ENCODE measurements around the gene EXOC6B.

EXOC6B gene

GRCh38 chr2:72863046-72863445, 37.2 kb upstream of the EXOC6B start:
- H3K4me3 ChIP-seq (ENCODE audit: low read length): peak overlapping the region; percentile 72
- H2AFZ ChIP-seq (ENCODE audit: low read depth, low read length): peak overlapping the region; percentile 86; the same call in 1 of the 2 replicates
- no peaks in the 10 kb centered on the region for H4K20me1 ChIP-seq (ENCODE audit: insufficient read depth, low read length)
- no peak overlapping the region for H3K27ac ChIP-seq (ENCODE audit: low read length)
- H3K36me3 ChIP-seq (replicated peaks; ENCODE audit: low read depth, low read length): no peaks in the 10 kb centered on the region
- H3K9ac ChIP-seq (ENCODE audit: low read length): no peak overlapping the region
- peaks cover 16% of the 10 kb centered on the region; the same call in 1 of the 2 replicates for H3K27me3 ChIP-seq (ENCODE audit: low read depth, low read length)
- no peaks in the 10 kb centered on the region for H3K9me3 ChIP-seq (ENCODE audit: insufficient read depth, low read length)
- peak overlapping the region; percentile 90 for H3K4me2 ChIP-seq (ENCODE audit: low read length)
- no peaks in the 10 kb centered on the region for H3K79me2 ChIP-seq (ENCODE audit: low read length)
- TF ChIP-seq CTCF (IDR thresholded peaks at IDR 0.05; ENCODE audit: low read depth, low read length) (no peak), EZH2phosphoT487 (IDR thresholded peaks at IDR 0.05; ENCODE audit: low read depth) (no peak)
- H3K4me1 ChIP-seq (ENCODE audit: low read length): peaks cover 49% of the 10 kb centered on the region

GRCh38 chr2:72862239-72862988, 36.6 kb upstream of the EXOC6B start:
- no peaks in the 10 kb centered on the region for H3K9me3 ChIP-seq (ENCODE audit: insufficient read depth, low read length)
- TF ChIP-seq CTCF (IDR thresholded peaks at IDR 0.05; ENCODE audit: low read depth, low read length) (peak; percentile 95), EZH2phosphoT487 (IDR thresholded peaks at IDR 0.05; ENCODE audit: low read depth) (no peak)
- H3K4me3 ChIP-seq (ENCODE audit: low read length): peak overlapping the region; percentile 72
- H3K9ac ChIP-seq (ENCODE audit: low read length): peak overlapping the region; percentile 18; the same call in 1 of the 2 replicates
- H3K4me2 ChIP-seq (ENCODE audit: low read length): peak overlapping the region; percentile 90
- H4K20me1 ChIP-seq (ENCODE audit: insufficient read depth, low read length): no peaks in the 10 kb centered on the region
- H3K4me1 ChIP-seq (ENCODE audit: low read length): peaks cover 49% of the 10 kb centered on the region
- no peaks in the 10 kb centered on the region for H3K36me3 ChIP-seq (replicated peaks; ENCODE audit: low read depth, low read length)
- H2AFZ ChIP-seq (ENCODE audit: low read depth, low read length): peak overlapping the region; percentile 86
- H3K27me3 ChIP-seq (ENCODE audit: low read depth, low read length): peaks cover 21% of the 10 kb centered on the region; the same call in 1 of the 2 replicates
- H3K79me2 ChIP-seq (ENCODE audit: low read length): no peaks in the 10 kb centered on the region
- no peak overlapping the region for H3K27ac ChIP-seq (ENCODE audit: low read length)

GRCh38 chr2:72859831-72860262, 34.0 kb upstream of the EXOC6B start:
- Histone ChIP-seq H3K9me3 (ENCODE audit: insufficient read depth, low read length) (no peaks in the 10 kb centered on the region), H3K36me3 (replicated peaks; ENCODE audit: low read depth, low read length) (no peaks in the 10 kb centered on the region), H3K79me2 (ENCODE audit: low read length) (no peaks in the 10 kb centered on the region), H3K27me3 (ENCODE audit: low read depth, low read length) (peaks cover 40% of the 10 kb centered on the region), H3K4me2 (ENCODE audit: low read length) (peak overlapping the region; percentile 69), H3K9ac (ENCODE audit: low read length) (no peak overlapping the region), H3K4me1 (ENCODE audit: low read length) (peaks cover 43% of the 10 kb centered on the region), H4K20me1 (ENCODE audit: insufficient read depth, low read length) (no peaks in the 10 kb centered on the region), H3K4me3 (ENCODE audit: low read length) (peak overlapping the region; percentile 45), H3K27ac (ENCODE audit: low read length) (no peak overlapping the region), H2AFZ (ENCODE audit: low read depth, low read length) (0 out of 2 replicates have a peak overlapping the region, but pooled peaks have one; percentile 65)
- TF ChIP-seq EZH2phosphoT487 (IDR thresholded peaks at IDR 0.05; ENCODE audit: low read depth): no peak
- TF ChIP-seq CTCF (IDR thresholded peaks at IDR 0.05; ENCODE audit: low read depth, low read length): peak; percentile 86

GRCh38 chr2:72851333-72851732, 25.5 kb upstream of the EXOC6B start:
- Histone ChIP-seq H2AFZ (ENCODE audit: low read depth, low read length) (no peak overlapping the region), H3K27ac (ENCODE audit: low read length) (no peak overlapping the region), H3K36me3 (replicated peaks; ENCODE audit: low read depth, low read length) (no peaks in the 10 kb centered on the region), H3K79me2 (ENCODE audit: low read length) (no peaks in the 10 kb centered on the region), H3K27me3 (ENCODE audit: low read depth, low read length) (peaks cover 23% of the 10 kb centered on the region), H3K4me2 (ENCODE audit: low read length) (no peak overlapping the region), H3K4me1 (ENCODE audit: low read length) (peaks cover 14% of the 10 kb centered on the region), H4K20me1 (ENCODE audit: insufficient read depth, low read length) (no peaks in the 10 kb centered on the region), H3K9me3 (ENCODE audit: insufficient read depth, low read length) (no peaks in the 10 kb centered on the region), H3K9ac (ENCODE audit: low read length) (no peak overlapping the region), H3K4me3 (ENCODE audit: low read length) (no peak overlapping the region)
- no peak for TF ChIP-seq CTCF (IDR thresholded peaks at IDR 0.05; ENCODE audit: low read depth, low read length)
- no peak for TF ChIP-seq EZH2phosphoT487 (IDR thresholded peaks at IDR 0.05; ENCODE audit: low read depth)
